Transverse colon (tissue), 4 donors: ENCODE measurements around the gene TMEM25. TPM values are rescaled to one million over a fixed set of nuclear protein-coding genes. Genes with fewer than 3 reads are reported as not detected.

Experiments used
- DNase-seq: peaks from one replicate; pipeline ENCODE4 v3.0.0-alpha.2; 2019
- H3K27ac ChIP-seq, 4 donors: fragments of 200-600 bp; sonication (generic); 2 replicates each; pipeline ENCODE4 v1.5.1; 2016 to 2018; ENCODE audit warnings: inconsistent platforms in 4 of 4
- H3K27me3 ChIP-seq: fragments of 200-600 bp; sonication (generic); 2 replicates; pipeline ENCODE4 v1.5.1; 2017; ENCODE audit warnings: inconsistent platforms
- H3K36me3 ChIP-seq, 4 donors: fragments of 200-600 bp; sonication (generic); 2 replicates each; pipeline ENCODE4 v1.5.1; 2017 to 2019; ENCODE audit warnings: inconsistent platforms in 4 of 4
- H3K4me1 ChIP-seq, 4 donors: fragments of 200-600 bp; sonication (generic); 2 replicates each; pipeline ENCODE4 v1.5.1; 2017 to 2020; ENCODE audit warnings: inconsistent platforms in 4 of 4
- H3K4me3 ChIP-seq, 4 donors: fragments of 200-600 bp; sonication (generic); 1 replicate in 1 of 4; 2 replicates in 3 of 4; pipeline versions ENCODE4 v1.5.1 to v1.6.1; 2017 to 2019; ENCODE audit warnings: inconsistent platforms in 4 of 4
- H3K9me3 ChIP-seq, 2 donors: fragments of 200-600 bp; sonication (generic); 2 replicates each; pipeline ENCODE4 v1.5.1; 2017 to 2019; ENCODE audit warnings: inconsistent platforms in 2 of 2
- EP300 ChIP-seq: sonication (generic); formaldehyde crosslinking; IDR thresholded peaks from one replicate; pipeline ENCODE4 v1.6.1; 2017; ENCODE audit warnings: antibody characterized with exemption, low read depth
- POLR2A ChIP-seq: fragments of 450-650 bp; IDR thresholded peaks from one replicate; pipeline ENCODE4 v1.6.1; 2016; ENCODE audit warnings: antibody characterized with exemption, mild to moderate bottlenecking, moderate library complexity
- POLR2AphosphoS5 ChIP-seq, 3 donors: sonication (generic); formaldehyde crosslinking; IDR thresholded peaks; one replicate each; pipeline ENCODE4 v1.6.1; 2016; ENCODE audit warnings: antibody characterized with exemption in 3 of 3
- WGBS, 2 donors: methylation state at CpG; one replicate each; pipeline ENCODE4 v1.1.5; 2018; ENCODE audit warnings: low coverage in 1 of 2; 5-methylcytosine and 5-hydroxymethylcytosine counted together
- in situ Hi-C, 4 donors: fragments of 200-750 bp; cut with MboI; loops; one replicate each; pipeline versions ENCODE4 v1.15.0 to v1.15.1; 2017; ENCODE audit warnings: low sequenced_read_pairs in 3 of 4, low pct_ligation_motif_present in 1 of 4, low pct_unique_long_range_greater_than_20kb in 1 of 4
- intact Hi-C: fragments of 100-400 bp; cut with DNase I; formaldehyde crosslinking; loops from one replicate; pipeline ENCODE4 v1.15.1; 2023; ENCODE audit warnings: low total_unique reads
- total RNA-seq, 4 donors: library from RNA; depleted of rRNA; stranded (reverse); fragments of >200 nt; gene quantifications; one replicate each; pipeline ENCODE4 v1.1.0, GENCODE V29; 2016
- TF ChIP-seq, protein P1 (sequence below), 5 experiments: fragments of 200-600 bp in 3 of 5; fragments of 450-650 bp in 2 of 5; sonication (generic) in 3 of 5; IDR thresholded peaks; 1 replicate in 2 of 5; 2 replicates in 3 of 5; pipeline ENCODE4 v1.5.1; 2016 to 2017; ENCODE audit warnings: antibody characterized with exemption in 5 of 5, inconsistent platforms in 3 of 5, mild to moderate bottlenecking in 2 of 5, moderate library complexity in 1 of 5

Gene TMEM25
- total RNA-seq, 4 donors from 2014 or later, result 1.5 to 37.0 (median 14.5) TPM

DNA sequence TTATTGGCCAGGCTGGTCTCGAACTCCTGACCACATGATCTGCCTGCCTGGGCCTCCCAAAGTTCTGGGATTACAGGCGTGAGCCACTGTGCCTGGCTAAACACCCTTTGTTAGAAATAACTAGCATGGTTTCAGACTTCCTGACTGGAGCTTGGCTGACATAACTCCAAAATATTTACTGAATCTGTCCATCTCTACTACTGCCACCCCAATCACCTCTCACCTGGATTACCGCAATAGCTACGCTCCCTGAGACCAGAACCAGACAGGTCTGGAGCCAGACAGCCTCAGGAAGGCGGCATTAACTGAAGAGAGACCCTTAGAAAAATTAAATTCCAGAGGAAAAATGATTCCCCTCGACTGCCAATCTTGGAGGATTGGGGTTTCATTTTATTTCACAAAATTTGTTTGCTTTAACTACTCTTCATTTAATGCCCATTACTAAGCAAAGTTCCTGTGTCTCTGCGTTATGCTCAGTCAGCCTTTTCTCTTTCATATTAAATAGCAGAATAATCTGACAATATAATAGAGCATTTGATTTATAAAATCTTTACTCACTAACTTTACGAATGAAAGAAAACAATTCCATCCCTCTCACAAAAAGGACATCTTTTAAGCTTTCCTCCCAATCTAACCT, 13.1 kb downstream of the TMEM25 start:
- Histone ChIP-seq H3K27me3 (no peaks in the 10 kb centered on the region), H3K4me1 (no peaks in the 10 kb centered on the region), H3K9me3 (no peaks in the 10 kb centered on the region), H3K4me3 (no peak overlapping the region), H3K27ac (no peak overlapping the region), H3K36me3 (peaks cover 0 to 5% (median 2%) of the 10 kb centered on the region in 4 donors)
- intact Hi-C loops, result no loop called here
- DNase-seq, result no peak
- 75 to 91% methylated on average over 4 to 8 of the region's 8 CpGs for WGBS, 2 donors
- in situ Hi-C loops, result no loop called here
- no peak for TF ChIP-seq POLR2AphosphoS5 (IDR thresholded peaks at IDR 0.05)
- no peak for TF ChIP-seq EP300

DNA sequence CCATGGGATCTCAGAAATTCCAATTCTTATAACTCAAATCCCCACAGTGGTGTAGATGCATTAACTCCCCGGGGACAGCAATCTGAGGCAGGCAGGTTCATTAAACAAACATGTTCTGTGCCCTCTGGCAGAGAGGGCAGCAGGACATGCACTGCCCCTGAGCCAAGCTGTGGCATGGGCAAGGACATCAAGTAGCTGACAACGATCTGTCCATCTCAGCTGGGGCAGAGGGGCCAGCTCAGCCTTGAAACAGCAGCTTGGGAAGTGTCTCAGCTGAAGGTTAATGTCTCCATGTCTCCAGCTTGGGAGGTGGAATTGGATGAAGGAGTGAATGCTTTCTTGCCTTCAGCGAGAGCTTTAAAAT, 13.6 kb downstream of the TMEM25 start:
- Histone ChIP-seq H3K27me3 (no peaks in the 10 kb centered on the region), H3K4me3 (no peak overlapping the region), H3K4me1 (no peaks in the 10 kb centered on the region), H3K9me3 (no peaks in the 10 kb centered on the region), H3K27ac (no peak overlapping the region), H3K36me3 (peaks cover 0 to 5% (median 2%) of the 10 kb centered on the region in 4 donors)
- TF ChIP-seq, protein P1, sequence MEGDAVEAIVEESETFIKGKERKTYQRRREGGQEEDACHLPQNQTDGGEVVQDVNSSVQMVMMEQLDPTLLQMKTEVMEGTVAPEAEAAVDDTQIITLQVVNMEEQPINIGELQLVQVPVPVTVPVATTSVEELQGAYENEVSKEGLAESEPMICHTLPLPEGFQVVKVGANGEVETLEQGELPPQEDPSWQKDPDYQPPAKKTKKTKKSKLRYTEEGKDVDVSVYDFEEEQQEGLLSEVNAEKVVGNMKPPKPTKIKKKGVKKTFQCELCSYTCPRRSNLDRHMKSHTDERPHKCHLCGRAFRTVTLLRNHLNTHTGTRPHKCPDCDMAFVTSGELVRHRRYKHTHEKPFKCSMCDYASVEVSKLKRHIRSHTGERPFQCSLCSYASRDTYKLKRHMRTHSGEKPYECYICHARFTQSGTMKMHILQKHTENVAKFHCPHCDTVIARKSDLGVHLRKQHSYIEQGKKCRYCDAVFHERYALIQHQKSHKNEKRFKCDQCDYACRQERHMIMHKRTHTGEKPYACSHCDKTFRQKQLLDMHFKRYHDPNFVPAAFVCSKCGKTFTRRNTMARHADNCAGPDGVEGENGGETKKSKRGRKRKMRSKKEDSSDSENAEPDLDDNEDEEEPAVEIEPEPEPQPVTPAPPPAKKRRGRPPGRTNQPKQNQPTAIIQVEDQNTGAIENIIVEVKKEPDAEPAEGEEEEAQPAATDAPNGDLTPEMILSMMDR (IDR thresholded peaks at IDR 0.05), result no peak
- no peak for TF ChIP-seq POLR2AphosphoS5 (IDR thresholded peaks at IDR 0.05)
- in situ Hi-C loops, result no loop called here
- intact Hi-C loops, result no loop called here
- 79% methylated on average over 2 to 3 of the region's 3 CpGs for WGBS, 2 donors
- DNase-seq, result no peak

DNA sequence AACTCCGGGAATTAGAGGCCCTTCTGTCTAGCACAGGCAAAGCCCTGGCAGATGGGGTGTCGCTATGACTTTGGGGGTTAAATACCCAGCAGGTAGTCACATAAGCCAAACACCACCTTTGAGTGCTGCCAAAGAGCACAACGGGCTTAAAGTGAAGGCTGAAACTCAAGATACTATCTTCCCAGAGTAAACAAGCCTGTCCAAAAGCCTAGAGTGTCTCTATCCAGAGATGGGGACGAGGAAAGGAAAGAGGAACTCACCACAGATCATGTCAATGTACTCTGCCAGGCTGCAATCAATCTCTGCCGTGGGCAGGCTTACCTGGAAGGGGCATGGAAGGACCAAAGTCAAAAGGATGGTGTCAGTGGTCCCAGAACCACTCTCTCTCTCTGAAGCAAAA, 14.5 kb downstream of the TMEM25 start:
- Histone ChIP-seq H3K9me3 (no peaks in the 10 kb centered on the region), H3K4me1 (no peaks in the 10 kb centered on the region), H3K27me3 (no peaks in the 10 kb centered on the region), H3K4me3 (no peak overlapping the region), H3K36me3 (peaks cover 0 to 5% (median 2%) of the 10 kb centered on the region in 4 donors), H3K27ac (no peak overlapping the region)
- TF ChIP-seq POLR2A (no peak), EP300 (no peak), POLR2AphosphoS5 (IDR thresholded peaks at IDR 0.05) (no peak)
- TF ChIP-seq, protein P1 (IDR thresholded peaks at IDR 0.05), result no peak
- 77% methylated on average over 5 of the region's 5 CpGs; no CpG with 5 or more reads in 1 of the 2 donors for WGBS, 2 donors
- in situ Hi-C loops (no loop called here), intact Hi-C loops (no loop called here)
- no peak for DNase-seq

DNA sequence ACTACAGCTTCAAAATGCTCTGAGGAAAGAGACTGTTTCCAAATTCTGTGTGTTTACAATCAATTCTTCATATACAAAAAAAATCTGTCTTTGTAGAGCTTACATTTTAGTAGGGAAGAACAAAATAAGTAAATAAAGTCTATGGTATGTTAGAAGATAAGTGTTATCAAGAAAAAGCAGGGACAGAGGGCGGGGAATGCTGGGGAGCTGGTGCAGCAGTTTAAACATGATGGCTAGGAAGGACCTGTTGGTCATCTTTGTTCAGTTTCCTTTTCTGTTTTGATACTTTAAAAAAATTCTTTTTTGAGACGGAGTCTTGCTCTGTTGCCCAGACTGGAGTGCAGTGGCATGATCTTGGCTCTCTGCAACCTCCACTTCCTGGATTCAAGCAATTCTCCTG, 16.1 kb downstream of the TMEM25 start:
- Histone ChIP-seq H3K4me1 (no peaks in the 10 kb centered on the region), H3K27ac (no peak overlapping the region), H3K4me3 (no peak overlapping the region), H3K36me3 (peaks cover 0 to 11% (median 4%) of the 10 kb centered on the region in 4 donors), H3K9me3 (no peaks in the 10 kb centered on the region), H3K27me3 (no peaks in the 10 kb centered on the region)
- TF ChIP-seq POLR2A (no peak), EP300 (no peak), POLR2AphosphoS5 (IDR thresholded peaks at IDR 0.05) (no peak)
- TF ChIP-seq, protein P1 (IDR thresholded peaks at IDR 0.05), result no peak
- no peak for DNase-seq
- in situ Hi-C loops (no loop called here), intact Hi-C loops (no loop called here)
- 97 to 100% methylated on average over 1 to 2 of the region's 2 CpGs for WGBS, 2 donors

DNA sequence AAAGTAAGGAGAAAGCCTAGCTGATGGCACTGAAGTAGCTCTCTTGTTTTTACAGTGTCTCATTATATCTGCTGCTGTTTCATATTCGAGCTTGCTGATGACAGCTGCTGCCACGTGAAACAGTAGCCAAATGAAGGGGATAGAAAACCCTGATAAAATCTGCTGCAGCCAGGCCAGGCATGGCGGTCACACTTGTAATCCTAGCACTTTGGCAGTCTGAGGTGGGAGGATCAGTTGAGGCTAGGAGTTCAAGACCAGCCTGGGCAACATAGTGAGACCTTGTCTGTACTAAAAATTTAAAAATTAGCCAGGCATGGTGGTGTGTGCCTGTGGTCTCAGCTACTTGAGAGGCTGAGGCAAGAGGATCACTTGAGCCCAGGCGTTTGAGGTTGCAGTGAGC, 21.3 kb downstream of the TMEM25 start:
- no peaks in the 10 kb centered on the region for H3K27me3 ChIP-seq
- peaks cover 0 to 27% (median 4%) of the 10 kb centered on the region in 4 donors for H3K36me3 ChIP-seq
- in situ Hi-C loops (no loop called here), intact Hi-C loops (no loop called here)
- no peak for DNase-seq
- 71 to 90% methylated on average over 2 to 4 of the region's 4 CpGs for WGBS, 2 donors
- TF ChIP-seq EP300 (no peak), POLR2A (no peak), POLR2AphosphoS5 (IDR thresholded peaks at IDR 0.05) (no peak)
- TF ChIP-seq, protein P1 (IDR thresholded peaks at IDR 0.05), result no peak
- H3K9me3 ChIP-seq, result no peaks in the 10 kb centered on the region
- no peak overlapping the region for H3K4me3 ChIP-seq
- no peaks in the 10 kb centered on the region for H3K4me1 ChIP-seq
- no peak overlapping the region for H3K27ac ChIP-seq
